Inferior parietal cortex (tissue), 1 donor: ENCODE data around the gene UGT1A3.
"Not testable (repeated sequence)": the region's sequence is repeated elsewhere in the genome, so short reads cannot be mapped to it uniquely, and the experiment has no call there.

Experiments used
- DNase-seq: peaks from one replicate; pipeline ENCODE4 v3.0.0-alpha.2; 2016; ENCODE audit errors: extremely low spot score

The UGT1A3 gene

DNA sequence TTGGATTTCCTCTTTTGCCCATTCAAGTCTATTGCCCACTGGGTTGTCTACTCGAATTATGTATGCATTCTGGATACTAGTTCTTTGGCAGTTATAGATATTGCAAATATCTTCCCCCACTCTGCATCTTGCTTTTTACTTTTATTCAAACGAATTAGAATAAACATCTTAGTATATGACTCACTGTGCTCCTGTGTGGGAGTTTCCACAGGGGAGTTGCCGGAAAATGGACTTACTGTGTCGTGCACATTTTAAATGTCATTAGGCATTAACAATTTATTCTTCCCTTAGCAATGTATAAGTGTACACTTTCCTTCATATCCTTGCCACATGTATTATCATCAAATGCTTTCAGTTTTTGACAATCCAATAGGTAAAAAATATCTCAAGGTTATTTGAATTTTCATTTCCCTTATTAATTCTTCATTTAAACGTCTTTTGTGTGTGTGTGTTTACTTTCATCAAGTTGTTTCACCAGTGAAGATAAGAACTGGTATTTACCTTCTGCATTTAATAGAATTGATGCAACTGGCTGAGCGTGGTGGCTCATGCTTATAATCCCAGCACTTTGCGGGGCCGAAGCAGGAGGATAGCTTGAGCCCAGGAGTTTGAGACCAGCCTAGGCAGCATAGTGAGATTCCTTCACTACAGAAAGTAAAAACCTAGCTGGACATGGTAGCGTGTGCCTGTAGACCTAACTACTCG is 20.8 kb upstream of the UGT1A3 start:
- no peak for DNase-seq

DNA sequence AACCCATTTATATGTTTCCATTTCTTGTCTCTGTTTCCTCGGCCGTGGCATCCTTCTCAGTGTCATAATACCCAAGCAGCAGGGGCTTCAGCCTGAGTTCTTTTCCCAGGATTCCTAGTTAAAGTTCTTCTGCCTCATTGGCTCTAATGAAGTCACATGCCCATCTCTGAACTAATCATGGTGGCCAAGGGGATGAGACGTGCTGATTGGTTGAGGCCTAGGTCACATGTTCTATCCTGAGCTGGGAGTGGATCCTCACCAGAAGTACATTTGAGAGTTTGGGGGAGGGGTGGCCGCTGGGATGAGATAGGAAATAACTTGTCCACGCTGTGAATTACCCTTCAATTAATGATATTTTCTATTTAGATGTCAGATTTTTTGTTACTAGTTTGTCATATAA is 19.9 kb upstream of the UGT1A3 start:
- DNase-seq, result no peak

DNA sequence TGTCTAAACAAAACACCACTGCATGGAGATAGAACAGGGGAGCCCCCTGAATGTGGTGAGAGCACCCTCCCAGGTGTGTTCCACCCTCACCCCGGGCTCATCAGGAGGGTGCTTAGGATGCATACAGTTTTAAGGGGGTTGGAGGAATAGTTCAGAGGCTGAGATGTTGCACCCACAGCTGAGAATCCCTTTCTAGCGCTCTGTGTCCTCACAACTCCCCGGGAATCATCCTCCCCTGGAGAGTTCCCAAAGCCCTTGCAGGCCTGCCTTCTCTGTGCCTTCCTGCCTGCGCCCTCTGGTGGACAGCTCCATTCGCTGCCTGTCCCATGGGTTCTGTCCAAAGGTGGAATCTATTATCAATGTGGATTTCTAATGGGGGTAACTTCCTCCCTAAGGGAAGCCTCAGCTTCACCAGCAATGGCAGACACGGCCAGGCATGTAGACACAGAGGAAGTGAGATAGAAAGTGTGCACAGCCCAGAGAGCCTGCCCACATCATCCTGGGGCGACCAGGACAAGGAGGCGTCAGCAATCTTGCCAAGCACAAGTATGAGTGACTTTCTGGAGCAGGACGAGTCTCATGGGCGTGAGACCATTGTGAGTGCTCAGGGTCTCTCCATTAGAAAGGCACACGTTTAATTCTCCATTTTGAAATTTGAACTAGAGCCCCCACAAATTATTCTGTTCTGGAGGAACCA is 17.4 kb upstream of the UGT1A3 start:
- DNase-seq, result peak; percentile 63

DNA sequence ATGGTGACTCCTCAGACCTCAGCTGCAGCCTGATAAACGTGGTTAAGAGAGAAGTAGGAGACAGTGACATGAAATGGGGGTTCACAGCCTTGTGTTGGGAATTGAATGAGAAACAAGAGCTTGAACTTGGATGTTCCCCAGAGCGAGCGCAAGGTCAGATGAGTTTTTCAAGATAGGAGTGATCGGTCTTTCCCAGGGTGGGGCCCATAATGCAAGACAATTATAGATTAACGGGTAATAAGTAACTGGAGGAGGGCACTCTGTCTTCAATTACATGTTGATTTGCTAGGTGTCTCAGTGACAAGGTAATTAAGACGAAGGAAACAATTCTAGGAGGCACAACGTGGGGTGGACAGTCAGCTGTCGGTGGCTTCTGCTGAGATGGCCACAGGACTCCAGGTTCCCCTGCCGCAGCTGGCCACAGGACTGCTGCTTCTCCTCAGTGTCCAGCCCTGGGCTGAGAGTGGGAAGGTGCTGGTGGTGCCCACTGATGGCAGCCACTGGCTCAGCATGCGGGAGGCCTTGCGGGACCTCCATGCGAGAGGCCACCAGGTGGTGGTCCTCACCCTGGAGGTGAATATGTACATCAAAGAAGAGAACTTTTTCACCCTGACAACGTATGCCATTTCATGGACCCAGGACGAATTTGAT is 16.1 kb upstream of the UGT1A3 start, which contains the start of gene UGT1A5:
Gene UGT1A5 (plus strand): TSS at position 297 of the 651 bp plus-strand sequence. CDS start 85 bp downstream, at position 382.
- DNase-seq, result no peak

DNA sequence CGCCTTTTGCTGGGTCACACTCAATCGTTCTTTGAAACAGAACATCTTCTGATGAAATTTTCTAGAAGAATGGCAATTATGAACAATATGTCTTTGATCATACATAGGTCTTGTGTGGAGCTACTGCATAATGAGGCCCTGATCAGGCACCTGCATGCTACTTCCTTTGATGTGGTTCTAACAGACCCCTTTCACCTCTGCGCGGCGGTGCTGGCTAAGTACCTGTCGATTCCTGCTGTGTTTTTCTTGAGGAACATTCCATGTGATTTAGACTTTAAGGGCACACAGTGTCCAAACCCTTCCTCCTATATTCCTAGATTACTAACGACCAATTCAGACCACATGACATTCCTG is 15.6 kb upstream of the UGT1A3 start:
- DNase-seq, result no peak

DNA sequence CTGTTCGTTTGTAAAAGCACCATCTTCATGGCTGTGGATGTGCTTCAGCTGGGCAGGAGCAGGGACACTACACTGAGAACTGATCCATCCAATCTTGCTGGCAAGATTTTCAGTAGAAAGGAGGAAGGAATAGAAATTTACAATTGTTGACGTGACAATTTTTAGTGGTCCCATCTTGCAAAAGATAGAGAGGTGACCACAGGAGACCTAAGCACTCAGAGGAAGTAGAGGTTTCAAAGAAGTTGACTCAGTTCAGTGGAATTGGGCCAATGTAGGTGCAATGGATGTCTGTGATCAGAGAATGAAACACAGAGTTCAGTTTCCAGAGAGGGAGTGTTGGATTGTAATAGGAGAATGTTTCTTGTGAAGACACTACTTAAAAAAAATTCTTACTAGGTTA is 14.7 kb upstream of the UGT1A3 start:
- no peak for DNase-seq

DNA sequence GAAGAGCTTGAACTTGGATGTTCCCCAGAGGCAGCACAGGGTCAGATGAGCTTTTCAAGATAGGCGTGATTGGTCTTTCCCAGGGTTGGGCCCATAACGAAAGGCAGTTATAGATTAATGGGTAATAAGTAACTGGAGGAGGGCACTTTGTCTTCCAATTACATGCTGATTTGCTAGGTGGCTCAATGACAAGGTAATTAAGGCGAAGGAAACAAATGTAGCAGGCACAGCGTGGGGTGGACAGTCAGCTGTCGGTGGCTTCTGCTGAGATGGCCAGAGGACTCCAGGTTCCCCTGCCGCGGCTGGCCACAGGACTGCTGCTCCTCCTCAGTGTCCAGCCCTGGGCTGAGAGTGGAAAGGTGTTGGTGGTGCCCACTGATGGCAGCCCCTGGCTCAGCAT is 10.3 kb upstream of the UGT1A3 start, which contains the start of gene UGT1A4:
Gene UGT1A4 (plus strand): TSS at position 185 of the 400 bp plus-strand sequence. CDS start 85 bp downstream, at position 270.
- DNase-seq, result no peak

DNA sequence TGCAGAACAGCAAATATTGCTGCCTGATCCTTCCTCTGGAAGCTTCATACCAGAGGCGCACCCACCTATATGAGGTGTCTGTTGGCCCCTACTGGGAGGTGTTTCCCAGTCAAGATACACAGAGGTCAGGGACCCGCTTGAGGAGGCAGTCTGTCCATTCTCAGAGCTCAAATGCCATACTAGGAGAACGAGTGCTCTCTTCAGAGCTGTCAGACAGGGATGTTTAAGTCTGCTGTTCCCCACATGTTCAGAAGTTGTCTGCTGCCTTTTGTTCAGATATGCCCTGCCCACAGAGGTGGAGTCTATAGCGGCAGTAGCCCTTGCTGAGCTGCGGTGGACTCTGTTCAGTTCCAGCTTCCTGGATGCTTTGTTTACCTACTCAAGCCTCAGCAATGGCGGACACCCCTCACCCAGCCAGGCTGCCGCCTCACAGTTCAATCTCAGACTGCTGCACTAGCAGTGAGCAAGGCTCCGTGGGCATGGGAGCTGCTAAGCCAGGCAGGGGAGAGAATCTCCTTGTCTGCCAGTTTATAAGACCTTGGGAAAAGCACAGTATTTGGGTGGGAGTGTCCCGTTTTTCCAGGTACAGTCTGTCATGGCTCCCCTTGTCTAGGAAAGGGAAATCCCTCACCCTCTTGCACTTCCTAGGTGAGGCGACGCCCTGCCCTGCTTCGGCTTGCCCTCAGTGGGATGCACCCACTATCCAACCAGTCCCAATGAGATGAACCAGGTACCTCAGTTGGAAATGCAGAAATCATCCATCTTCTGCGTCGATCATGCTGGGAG is 8.2 kb downstream of the UGT1A3 start:
- DNase-seq, result not testable (repeated sequence)

DNA sequence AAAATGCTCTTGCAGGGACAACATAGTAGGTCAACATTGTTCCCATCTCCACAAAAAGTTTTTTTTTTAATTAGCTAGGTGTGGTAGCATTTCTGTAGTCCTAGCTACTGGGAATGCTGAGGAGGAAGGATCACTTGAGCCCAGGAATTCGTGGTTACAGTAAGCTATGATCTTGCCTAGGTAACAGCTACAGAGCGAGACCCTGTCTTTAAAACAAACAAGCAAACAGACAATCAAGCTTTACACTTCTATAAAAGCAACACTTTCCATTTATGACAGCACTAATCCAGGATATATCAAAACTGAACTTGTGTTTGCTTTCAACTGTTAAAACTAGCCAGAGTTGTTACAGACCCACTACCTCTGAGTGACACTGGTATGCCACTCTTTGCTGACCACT is 12.0 kb downstream of the UGT1A3 start:
- no peak for DNase-seq

DNA sequence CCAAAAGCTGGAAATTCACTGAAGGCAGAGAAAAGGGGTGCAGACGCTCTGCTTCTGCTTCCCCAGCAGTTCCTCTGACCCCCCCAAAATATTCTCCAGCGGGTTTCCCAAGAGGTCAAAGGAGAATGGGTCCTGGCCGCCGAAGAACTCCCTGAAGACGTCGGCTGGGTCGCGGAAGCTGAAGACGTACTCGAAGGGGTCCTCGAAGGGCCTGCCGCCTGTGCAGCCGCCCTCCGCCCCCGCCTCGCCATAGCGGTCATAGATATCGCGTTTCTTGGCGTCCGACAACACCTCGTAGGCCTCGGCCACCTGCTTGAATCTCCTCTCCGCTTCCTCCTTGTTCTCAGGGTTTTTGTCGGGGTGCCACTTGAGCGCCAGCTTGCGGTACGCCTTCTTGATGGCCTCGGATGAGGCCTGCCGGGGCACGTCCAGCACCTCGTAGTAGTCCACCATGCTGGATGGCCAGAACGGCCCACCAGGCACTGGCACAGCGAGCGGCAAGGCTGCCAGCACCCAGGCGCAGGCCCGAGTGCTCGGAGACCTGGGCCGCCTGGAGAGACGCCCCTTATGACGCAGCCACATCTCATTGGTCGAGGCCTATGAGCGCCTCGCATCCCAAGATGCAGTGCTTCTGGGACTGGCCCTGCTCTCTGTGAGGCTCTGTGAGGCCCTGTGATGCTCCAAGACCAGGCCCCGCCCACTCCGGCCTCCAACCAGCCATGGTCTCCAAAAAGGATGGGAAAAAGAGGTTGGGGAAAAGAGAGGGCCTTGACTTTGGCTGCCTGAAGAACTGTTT is 14.8 kb downstream of the UGT1A3 start:
- no peak for DNase-seq

DNA sequence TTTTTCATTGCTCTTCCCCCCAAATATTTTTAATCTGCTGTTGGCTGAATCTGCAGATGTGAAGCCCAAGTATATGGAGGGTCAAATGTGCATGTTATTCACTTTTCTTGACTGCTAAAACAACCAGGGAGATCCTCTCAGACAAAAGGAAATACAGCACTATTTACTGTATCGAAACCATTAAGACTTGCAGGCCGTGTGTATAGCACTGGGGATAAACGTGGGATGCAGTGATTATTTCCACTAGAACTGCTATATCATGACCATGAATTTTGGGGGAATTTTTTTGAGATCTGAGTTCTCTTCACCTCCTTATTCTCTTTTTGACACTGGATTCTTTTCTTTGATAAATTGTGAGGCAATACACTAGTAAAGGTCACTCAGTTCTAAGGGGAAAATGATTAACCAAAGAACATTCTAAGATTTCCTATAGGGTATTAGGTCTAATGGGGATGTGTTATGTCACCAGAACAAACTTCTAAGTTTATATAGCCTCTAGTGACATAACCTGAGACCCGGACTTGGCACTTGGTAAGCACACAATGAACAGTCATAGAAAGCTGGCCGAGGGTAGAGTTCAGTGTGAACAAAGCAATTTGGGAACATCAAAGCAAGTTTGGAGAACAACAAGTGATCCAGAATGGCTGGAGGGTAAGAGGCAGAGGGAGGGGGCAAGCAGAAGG is 16.4 kb downstream of the UGT1A3 start:
- no peak for DNase-seq

DNA sequence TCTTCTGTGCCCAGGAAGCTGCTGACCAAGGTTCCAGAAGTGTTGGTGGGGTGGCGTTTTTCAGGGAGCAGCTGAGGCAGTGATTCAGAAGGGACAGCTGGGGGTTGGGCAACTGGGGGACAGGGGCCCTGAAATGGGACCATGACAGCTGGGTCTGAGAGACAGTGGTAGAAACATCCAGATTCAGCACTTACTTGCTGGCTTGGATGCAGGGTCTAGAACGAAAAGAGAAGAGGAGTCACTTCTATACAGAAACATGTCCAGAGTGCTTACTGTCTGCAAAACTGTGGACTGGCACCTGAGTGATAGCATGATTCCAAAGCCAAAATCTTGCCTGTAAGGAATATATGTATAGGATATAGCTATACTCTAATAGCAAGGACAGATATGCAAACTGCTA is 17.0 kb downstream of the UGT1A3 start:
- not testable (repeated sequence) for DNase-seq

DNA sequence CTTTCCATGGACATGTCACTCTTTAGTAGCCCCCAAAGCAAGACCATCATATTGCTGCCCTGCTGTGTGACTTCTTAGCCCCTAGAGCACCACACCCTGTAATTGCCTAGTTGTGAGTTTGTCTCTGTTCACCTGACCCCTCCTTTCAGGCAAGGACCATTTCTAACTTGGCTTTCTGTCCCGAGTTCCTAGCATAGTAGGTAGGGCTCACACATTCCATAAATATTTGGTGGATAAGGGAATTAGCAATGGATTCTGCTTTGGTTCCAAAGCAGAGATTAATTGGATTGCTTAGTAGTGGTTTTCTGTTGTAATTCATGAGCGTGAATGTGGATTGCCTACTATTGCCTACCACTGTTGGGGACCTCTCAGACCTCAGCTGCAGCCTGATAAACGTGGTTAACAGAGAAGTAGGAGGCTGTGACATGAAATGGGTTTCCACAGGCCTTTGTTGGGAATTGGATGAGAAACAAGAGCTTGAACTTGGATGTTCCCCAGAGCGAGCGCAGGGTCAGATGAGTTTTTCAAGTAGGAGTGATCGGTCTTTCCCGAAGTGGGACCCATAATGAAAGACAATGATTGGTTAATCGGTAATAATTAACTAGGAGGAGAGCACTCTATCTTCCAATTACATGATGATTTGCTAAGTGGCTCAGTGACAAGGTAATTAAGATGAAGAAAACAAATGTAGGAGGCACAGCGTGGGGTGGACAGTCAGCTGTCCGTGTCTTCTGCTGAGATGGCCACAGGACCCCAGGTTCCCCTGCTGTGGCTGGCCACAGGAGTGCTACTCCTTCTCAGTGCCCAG is 17.8 kb downstream of the UGT1A3 start:
- DNase-seq, result no peak

DNA sequence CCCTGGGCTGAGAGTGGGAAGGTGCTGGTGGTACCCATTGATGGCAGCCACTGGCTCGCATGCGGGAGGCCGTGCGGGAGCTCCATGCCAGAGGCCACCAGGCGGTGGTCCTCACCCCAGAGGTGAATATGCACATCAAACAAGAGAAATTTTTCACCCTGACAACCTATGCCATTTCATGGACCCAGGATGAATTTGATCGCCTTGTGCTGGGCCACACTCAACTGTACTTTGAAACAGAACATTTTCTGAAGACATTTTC is 18.4 kb downstream of the UGT1A3 start:
- DNase-seq, result no peak

DNA sequence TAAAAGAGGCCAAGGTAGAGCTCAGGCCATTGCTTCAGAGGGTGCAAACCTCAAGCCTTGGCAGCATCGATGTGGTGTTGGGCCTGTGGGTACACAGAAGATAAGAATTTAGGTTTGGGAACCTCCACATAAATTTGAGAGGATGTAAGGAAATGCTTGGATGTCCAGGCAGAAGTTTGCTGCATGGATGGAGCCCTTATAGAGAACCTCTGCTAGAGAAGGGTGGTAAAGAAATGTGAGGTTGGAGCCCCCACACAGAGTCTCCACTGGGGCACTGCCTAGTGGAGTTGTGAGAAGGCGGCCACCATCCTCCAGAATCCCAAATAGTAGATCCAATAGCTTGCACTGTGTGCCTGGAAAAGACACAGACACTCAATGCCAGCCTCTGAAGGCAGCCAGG is 21.8 kb downstream of the UGT1A3 start:
- DNase-seq, result not testable (repeated sequence)

DNA sequence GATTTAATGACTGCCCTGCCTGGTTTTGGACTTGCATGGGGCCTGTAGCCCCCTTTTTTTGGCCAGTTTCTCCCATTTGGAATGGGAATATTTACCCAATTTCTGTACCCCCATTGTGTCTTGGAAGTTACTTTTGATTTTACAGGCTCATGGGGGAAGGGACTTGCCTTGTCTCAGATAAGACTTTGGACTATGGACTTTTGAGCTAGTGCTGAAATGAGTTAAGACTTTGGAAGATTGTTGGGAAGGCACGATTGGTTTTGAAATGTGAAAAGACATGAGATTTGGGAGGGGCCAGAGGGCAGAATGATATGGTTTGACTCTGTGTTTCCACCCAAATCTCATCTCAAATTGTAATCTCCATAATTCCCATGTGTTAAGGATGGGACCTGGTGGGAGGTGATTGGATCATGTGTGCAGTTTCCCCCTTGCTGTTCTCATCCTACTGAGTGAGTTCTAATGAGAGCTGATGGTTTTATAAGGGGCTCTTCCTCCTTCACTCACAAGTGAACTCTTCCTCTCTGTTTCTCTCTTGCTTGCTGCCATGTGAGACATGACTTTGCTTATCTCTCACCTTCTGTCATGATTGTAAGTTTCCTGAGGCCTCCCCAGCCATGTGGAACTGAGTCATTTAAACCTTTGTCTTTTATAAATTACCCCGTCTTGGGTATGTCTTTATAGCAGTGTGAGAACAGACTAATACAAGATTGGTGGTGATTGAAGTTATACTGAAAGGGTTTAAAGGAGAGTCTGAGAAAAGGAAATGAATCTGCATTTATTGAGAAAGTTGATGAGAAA is 22.6 kb downstream of the UGT1A3 start:
- not testable (repeated sequence) for DNase-seq

DNA sequence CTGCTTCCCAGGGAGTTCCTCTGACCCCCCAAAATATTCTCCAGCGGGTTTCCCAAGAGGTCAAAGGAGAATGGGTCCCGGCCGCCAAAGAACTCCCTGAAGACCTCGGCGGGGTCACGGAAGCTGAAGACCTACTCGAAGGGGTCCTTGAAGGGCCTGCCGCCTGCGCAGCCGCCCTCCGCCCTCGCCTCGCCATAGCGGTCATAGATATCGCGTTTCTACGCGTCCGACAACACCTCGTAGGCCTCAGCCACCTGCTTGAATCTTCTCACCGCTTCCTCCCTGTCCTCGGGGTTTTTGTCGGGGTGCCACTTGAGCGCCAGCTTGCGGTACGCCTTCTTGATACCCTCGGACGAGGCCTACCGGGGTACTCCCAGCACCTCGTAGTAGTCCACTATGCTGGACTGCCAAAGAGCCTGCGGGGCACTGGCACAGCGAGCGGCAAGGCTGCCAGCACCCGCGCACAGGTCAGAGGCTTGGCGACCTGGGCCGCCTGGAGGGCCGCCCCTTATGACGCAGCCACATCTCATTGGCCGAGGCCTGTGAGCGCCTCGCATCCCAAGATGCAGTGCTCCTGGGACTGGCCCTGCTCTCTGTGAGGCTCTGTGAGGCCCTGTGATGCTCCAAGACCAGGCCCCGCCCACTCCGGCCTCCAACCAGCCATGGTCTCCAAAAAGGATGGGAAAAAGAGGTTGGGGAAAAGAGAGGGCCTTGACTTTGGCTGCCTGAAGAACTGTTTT is 26.2 kb downstream of the UGT1A3 start:
- no peak for DNase-seq

DNA sequence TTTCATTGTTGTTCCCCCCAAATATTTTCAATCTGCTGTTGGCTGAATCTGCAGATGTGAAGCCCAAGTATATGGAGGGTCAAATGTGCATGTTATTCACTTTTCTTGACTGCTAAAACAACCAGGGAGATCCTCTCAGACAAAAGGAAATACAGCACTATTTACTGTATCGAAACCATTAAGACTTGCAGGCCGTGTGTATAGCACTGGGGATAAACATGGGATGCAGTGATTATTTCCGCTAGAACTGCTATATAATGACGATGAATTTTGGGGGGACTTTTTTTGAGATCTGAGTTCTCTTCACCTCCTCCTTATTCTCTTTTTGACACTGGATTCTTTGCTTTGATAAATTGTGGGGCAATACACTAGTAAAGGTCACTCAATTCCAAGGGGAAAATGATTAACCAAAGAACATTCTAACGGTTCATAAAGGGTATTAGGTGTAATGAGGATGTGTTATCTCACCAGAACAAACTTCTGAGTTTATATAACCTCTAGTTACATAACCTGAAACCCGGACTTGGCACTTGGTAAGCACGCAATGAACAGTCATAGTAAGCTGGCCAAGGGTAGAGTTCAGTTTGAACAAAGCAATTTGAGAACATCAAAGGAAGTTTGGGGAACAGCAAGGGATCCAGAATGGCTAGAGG is 27.7 kb downstream of the UGT1A3 start:
- DNase-seq, result no peak
